Measurements from ENCODE around the gene MTIF2.
"Not testable (repeated sequence)": the region's sequence is repeated elsewhere in the genome, so short reads cannot be mapped to it uniquely, and the experiment has no call there.

DNA sequence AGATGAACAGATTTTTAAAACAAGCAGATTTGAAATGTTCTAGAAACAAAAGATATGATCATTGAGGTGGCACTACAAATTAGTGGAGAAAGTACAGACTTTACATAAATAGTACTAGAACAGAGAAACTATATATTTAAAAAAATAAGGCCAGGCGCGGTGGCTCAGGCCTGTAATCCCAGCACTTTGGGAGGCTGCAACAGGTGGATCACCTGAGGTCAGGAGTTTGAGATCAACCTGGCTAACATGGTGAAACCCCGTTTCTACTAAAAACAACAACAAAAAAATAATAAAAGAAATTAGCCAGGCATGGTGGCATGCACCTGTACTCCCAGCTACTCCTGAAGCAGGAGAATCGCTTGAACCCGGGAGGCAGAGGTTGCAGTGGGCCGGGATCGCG is 82.2 kb downstream of the MTIF2 start:
- not testable (repeated sequence) for TF ChIP-seq CTCF (conservative IDR thresholded peaks at IDR 0.05; ENCODE audit: low read length); EZH2phosphoT487 (IDR thresholded peaks at IDR 0.05; ENCODE audit: borderline replicate concordance)
